Measurements from ENCODE around the gene IL17C.
"Not testable (repeated sequence)": the region's sequence is repeated elsewhere in the genome, so short reads cannot be mapped to it uniquely, and the experiment has no call there.

DNA sequence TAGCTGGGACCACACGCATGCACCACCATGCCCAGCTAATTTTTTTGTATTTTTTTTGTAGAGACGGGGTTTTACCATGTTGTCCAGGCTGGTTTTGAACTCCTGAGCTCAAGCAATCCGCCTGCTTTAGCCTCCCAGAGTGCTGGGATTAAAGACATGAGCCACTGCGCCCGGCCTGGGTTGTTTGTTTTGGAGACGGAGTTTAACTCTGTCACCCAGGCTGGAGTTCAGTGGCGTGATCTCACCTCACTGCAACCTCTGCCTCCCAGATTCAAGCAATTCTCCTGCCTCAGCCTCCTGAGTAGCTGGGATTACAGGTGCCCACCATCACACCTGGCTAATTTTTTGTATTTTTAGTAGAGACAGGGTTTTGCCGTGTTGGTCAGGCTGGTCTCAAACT is 28.9 kb upstream of the IL17C start:
- TF ChIP-seq EZH2phosphoT487 (IDR thresholded peaks at IDR 0.05; ENCODE audit: borderline replicate concordance, low read depth, low read length), result not testable (repeated sequence)
- TF ChIP-seq, protein P1, sequence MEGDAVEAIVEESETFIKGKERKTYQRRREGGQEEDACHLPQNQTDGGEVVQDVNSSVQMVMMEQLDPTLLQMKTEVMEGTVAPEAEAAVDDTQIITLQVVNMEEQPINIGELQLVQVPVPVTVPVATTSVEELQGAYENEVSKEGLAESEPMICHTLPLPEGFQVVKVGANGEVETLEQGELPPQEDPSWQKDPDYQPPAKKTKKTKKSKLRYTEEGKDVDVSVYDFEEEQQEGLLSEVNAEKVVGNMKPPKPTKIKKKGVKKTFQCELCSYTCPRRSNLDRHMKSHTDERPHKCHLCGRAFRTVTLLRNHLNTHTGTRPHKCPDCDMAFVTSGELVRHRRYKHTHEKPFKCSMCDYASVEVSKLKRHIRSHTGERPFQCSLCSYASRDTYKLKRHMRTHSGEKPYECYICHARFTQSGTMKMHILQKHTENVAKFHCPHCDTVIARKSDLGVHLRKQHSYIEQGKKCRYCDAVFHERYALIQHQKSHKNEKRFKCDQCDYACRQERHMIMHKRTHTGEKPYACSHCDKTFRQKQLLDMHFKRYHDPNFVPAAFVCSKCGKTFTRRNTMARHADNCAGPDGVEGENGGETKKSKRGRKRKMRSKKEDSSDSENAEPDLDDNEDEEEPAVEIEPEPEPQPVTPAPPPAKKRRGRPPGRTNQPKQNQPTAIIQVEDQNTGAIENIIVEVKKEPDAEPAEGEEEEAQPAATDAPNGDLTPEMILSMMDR (conservative IDR thresholded peaks at IDR 0.05; ENCODE audit: low read length), result not testable (repeated sequence)
